Esophagus muscularis mucosa (tissue), 4 donors: Measurements from ENCODE around the gene SRPRB. TPM values are rescaled to one million over a fixed set of nuclear protein-coding genes. Genes with fewer than 3 reads are reported as not detected.

ENCODE experiments used
- DNase-seq: peaks from one replicate; pipeline ENCODE4 v3.0.0-alpha.2; 2017; ENCODE audit errors: extremely low spot score
- H3K27ac ChIP-seq, 4 donors: fragments of 200-600 bp; sonication (generic); replicated peaks in 1 of 4; 1 replicate in 3 of 4; 2 replicates in 1 of 4; pipeline ENCODE4 v1.5.1; 2016 to 2019; ENCODE audit warnings: mild to moderate bottlenecking in 1 of 4
- H3K27me3 ChIP-seq, 4 donors: fragments of 200-600 bp; sonication (generic); one replicate each; pipeline versions ENCODE4 v1.5.1 to v1.6.0; 2016 to 2019
- H3K36me3 ChIP-seq, 4 donors: fragments of 200-600 bp; sonication (generic); one replicate each; pipeline ENCODE4 v1.5.1; 2016 to 2019
- H3K4me1 ChIP-seq, 4 donors: fragments of 200-600 bp; sonication (generic); one replicate each; pipeline ENCODE4 v1.5.1; 2016 to 2019
- H3K4me3 ChIP-seq, 4 donors: fragments of 200-600 bp; sonication (generic); 1 replicate in 2 of 4; 2 replicates in 2 of 4; pipeline ENCODE4 v1.5.1; 2016 to 2019; ENCODE audit warnings: mild to moderate bottlenecking in 4 of 4, moderate library complexity in 1 of 4
- H3K9me3 ChIP-seq, 4 donors: fragments of 200-600 bp; sonication (generic); 1 replicate in 3 of 4; 2 replicates in 1 of 4; pipeline ENCODE4 v1.5.1; 2016 to 2019
- CTCF ChIP-seq, 3 experiments: fragments of 200-600 bp in 2 of 3; fragments of 450-650 bp in 1 of 3; sonication (generic) in 2 of 3; IDR thresholded peaks; one replicate each; pipeline ENCODE4 v1.5.1; 2017 to 2019; ENCODE audit warnings: antibody characterized with exemption in 3 of 3, mild to moderate bottlenecking in 2 of 3, moderate library complexity in 1 of 3
- EP300 ChIP-seq: sonication (generic); formaldehyde crosslinking; IDR thresholded peaks from one replicate; pipeline ENCODE4 v1.6.1; 2017; ENCODE audit warnings: antibody characterized with exemption
- POLR2A ChIP-seq: fragments of 450-650 bp; IDR thresholded peaks from one replicate; pipeline ENCODE4 v1.6.1; 2017; ENCODE audit warnings: antibody characterized with exemption, moderate library complexity, mild to moderate bottlenecking, low read depth
- POLR2AphosphoS5 ChIP-seq, 2 donors: sonication (generic); formaldehyde crosslinking; IDR thresholded peaks; one replicate each; pipeline ENCODE4 v1.6.1; 2017; ENCODE audit warnings: antibody characterized with exemption in 2 of 2
- WGBS: methylation state at CpG from one replicate; pipeline ENCODE4 v1.1.5; 2018; 5-methylcytosine and 5-hydroxymethylcytosine counted together
- intact Hi-C: fragments of 100-400 bp; cut with DNase I; formaldehyde crosslinking; loops from one replicate; pipeline ENCODE4 v1.15.1; 2023
- total RNA-seq, 4 donors: library from RNA; depleted of rRNA; stranded (reverse); fragments of >200 nt; gene quantifications; one replicate each; pipeline versions ENCODE4 v1.1.0 to v1.2.1, GENCODE V29; 2016

Gene SRPRB
- total RNA-seq, 4 donors from 2014 or later = 11.2 to 28.2 (median 18.5) TPM

- H3K4me3 ChIP-seq = no peak overlapping the region
- H3K27me3 ChIP-seq = no peaks in the 10 kb centered on the region
- peaks cover 0 to 4% (median 0%) of the 10 kb centered on the region in 4 donors for H3K4me1 ChIP-seq
- no peak overlapping the region for H3K27ac ChIP-seq
- H3K9me3 ChIP-seq = no peaks in the 10 kb centered on the region
- peaks cover 0 to 57% (median 38%) of the 10 kb centered on the region in 4 donors for H3K36me3 ChIP-seq
- intact Hi-C loops = no loop called here
- DNase-seq = no peak
- no peak for TF ChIP-seq CTCF (IDR thresholded peaks at IDR 0.05)
- no peak for TF ChIP-seq EP300
- TF ChIP-seq POLR2AphosphoS5 (IDR thresholded peaks at IDR 0.05) = no peak
- TF ChIP-seq POLR2A = no peak
- 82% methylated on average over 3 of the region's 5 CpGs for WGBS
These were observed 27.7 kb downstream of the SRPRB start for GRCh38 chr3:133833267-133833666.

DNA sequence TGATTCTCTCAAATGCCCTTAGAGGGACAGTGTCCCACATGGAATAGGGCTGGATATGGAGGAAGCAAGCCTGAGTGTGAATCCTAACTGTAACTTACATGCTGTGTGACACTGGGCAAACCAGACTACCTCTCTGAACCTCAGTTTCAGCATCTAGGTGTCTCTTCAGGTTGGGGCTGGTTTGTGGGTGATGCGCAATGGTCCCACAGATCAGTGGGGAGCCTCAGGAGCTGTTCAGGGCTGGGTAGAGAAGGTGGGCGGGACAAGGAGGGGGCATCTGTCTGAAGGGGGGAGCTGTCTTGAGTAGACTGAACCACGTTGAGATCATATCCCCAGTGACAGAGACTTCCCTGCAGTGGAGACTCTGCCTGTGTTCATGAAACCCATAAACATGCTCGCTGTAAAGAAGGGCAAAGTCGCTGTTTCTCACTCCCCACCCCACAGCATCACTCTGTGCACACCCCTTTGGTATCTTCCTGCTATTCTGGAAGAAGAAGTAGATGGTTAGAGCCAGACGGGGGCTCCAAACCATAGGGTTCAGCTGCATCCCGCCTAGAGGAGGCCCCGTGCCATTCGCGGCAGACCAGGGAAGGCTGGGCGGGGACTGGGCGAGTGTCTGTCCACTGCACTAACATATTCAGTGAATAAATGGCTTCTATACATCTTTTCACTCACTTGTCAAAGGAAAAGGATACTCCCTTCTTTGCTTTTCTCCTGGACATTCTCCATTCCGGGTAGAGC lies 28.4 kb downstream of the SRPRB start:
- 88% methylated on average over 13 of the region's 13 CpGs for WGBS

DNA sequence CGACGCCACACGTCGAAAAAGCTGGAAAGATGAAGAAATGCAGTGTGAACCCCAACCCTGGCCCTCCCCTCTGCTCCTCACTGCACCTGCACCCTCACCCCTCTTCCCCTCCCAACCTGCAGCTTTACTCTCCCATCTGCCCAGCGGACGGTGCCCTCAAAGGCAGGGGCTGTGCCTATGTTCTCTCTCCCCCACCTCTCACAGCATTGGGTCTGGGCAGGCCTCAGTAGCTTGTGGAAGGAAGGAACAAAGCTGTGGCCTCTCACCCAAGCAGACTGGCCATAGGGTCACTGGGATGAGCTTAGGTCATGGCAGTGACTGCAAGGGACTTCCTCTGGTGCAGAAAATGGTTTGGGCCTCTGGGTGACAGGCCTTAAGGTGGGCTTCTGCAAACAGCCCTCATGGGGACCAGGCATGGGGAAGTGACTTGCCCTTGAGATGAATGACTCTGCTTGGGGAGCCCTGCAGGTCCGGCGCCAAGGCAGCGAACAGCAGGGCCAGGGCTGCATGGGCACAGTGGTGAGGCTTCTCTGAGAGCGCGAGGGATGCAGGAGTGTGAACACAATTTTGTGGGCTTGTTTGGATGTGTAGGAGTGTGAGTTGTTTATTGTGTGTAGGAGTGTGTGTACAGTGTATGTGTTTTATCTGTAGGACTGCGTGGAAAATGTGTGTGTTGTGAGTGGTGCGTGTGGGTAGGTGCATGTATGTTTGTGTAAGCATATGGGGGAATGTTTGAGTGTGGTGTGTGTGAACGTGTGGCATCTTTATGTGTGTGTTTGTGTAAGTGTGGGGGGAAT lies 29.2 kb downstream of the SRPRB start:
- Histone ChIP-seq H3K4me1 (peaks cover 0 to 1% (median 0%) of the 10 kb centered on the region in 4 donors), H3K36me3 (peaks cover 0 to 72% (median 50%) of the 10 kb centered on the region in 4 donors), H3K4me3 (no peak overlapping the region), H3K27me3 (no peaks in the 10 kb centered on the region), H3K9me3 (no peaks in the 10 kb centered on the region), H3K27ac (no peak overlapping the region)
- intact Hi-C loops = no loop called here
- TF ChIP-seq CTCF (IDR thresholded peaks at IDR 0.05) = no peak
- TF ChIP-seq EP300 = no peak
- no peak for TF ChIP-seq POLR2A
- TF ChIP-seq POLR2AphosphoS5 (IDR thresholded peaks at IDR 0.05) = no peak
- DNase-seq = no peak
- WGBS = 91% methylated on average over 14 of the region's 14 CpGs

More for the DNA sequence above, 28.4 kb downstream of the SRPRB start:
- no peak for DNase-seq
- no peaks in the 10 kb centered on the region for H3K27me3 ChIP-seq
- H3K9me3 ChIP-seq = no peaks in the 10 kb centered on the region
- H3K4me1 ChIP-seq = peaks cover 0 to 4% (median 0%) of the 10 kb centered on the region in 4 donors
- H3K4me3 ChIP-seq = no peak overlapping the region
- no peak overlapping the region for H3K27ac ChIP-seq
- H3K36me3 ChIP-seq = peaks cover 0 to 65% (median 45%) of the 10 kb centered on the region in 4 donors
- TF ChIP-seq CTCF (IDR thresholded peaks at IDR 0.05) (no peak), POLR2AphosphoS5 (IDR thresholded peaks at IDR 0.05) (no peak), POLR2A (no peak), EP300 (no peak)
- intact Hi-C loops = no loop called here

DNA sequence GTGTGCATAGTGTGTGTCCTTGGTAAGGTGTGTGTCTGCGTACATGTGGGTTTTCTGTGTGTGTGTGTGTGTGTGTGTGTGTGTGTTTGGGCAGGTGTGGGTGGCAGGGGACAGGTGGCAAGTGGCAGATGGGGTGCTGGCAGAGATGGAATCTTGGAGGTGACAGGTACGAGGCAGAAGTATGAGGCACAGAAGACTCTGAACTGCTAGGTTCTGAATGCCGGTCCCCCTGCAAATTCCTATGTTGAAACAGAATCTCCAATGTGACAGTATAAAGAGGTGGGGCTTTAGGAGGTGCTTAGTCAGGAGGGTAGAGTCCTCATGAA lies 29.8 kb downstream of the SRPRB start:
- Histone ChIP-seq H3K27me3 (no peaks in the 10 kb centered on the region), H3K4me1 (no peaks in the 10 kb centered on the region), H3K36me3 (peaks cover 0 to 77% (median 54%) of the 10 kb centered on the region in 4 donors), H3K27ac (no peak overlapping the region), H3K9me3 (no peaks in the 10 kb centered on the region), H3K4me3 (no peak overlapping the region)
- no peak for DNase-seq
- intact Hi-C loops = no loop called here
- 94% methylated on average over 3 of the region's 3 CpGs for WGBS
- TF ChIP-seq CTCF (IDR thresholded peaks at IDR 0.05) (no peak), POLR2AphosphoS5 (IDR thresholded peaks at IDR 0.05) (no peak), EP300 (no peak), POLR2A (no peak)
